DLD1 (cell line): ENCODE data around the gene NT5C2.
"Not testable (repeated sequence)": the region's sequence is repeated elsewhere in the genome, so short reads cannot be mapped to it uniquely, and the experiment has no call there.

Source experiments
- in situ Hi-C: cut with HindIII; loops from 2 replicates; pipeline ENCODE4 v1.10.0; 2017; ENCODE audit warnings: low sequenced_read_pairs

Gene NT5C2

GRCh38 chr10:103095005-103095404, 98.1 kb downstream of the NT5C2 start:
- in situ Hi-C loops, result no loop called here

- in situ Hi-C loops, result no loop called here
These were observed 102.2 kb downstream of the NT5C2 start for GRCh38 chr10:103090911-103091310.

GRCh38 chr10:103089493-103089892, 103.6 kb downstream of the NT5C2 start:
- in situ Hi-C loops, result no loop called here

- in situ Hi-C loops, result no loop called here
These were observed 106.3 kb downstream of the NT5C2 start for GRCh38 chr10:103086799-103087198.

DNA sequence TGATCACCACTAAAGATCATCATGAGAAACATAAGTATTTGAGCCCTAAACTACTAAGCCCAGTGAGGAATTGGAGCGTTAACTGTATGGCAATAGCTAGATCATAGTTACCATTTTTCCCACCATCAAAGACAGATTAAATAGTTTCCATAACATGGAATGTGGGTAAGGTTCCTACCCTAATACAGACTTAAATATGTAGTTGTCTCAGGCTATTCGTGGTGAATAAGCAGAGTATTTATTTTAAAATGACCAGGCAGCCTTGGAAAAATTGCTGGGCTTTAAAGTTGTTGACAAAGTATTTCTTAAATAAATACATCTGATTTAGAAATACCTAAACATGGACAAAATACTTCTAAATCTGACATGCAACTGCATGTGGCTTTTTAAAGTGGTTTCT, 106.8 kb downstream of the NT5C2 start:
- in situ Hi-C loops, result no loop called here

GRCh38 chr10:103083977-103084320, 109.1 kb downstream of the NT5C2 start:
- in situ Hi-C loops, result no loop called here

GRCh38 chr10:103083266-103083976, 109.7 kb downstream of the NT5C2 start:
- in situ Hi-C loops, result no loop called here

GRCh38 chr10:103082683-103083082, 110.4 kb downstream of the NT5C2 start:
- in situ Hi-C loops, result no loop called here

- in situ Hi-C loops, result no loop called here
These were observed 112.0 kb downstream of the NT5C2 start for GRCh38 chr10:103080891-103081581.

GRCh38 chr10:103079946-103080345, 113.1 kb downstream of the NT5C2 start:
- in situ Hi-C loops, result no loop called here

DNA sequence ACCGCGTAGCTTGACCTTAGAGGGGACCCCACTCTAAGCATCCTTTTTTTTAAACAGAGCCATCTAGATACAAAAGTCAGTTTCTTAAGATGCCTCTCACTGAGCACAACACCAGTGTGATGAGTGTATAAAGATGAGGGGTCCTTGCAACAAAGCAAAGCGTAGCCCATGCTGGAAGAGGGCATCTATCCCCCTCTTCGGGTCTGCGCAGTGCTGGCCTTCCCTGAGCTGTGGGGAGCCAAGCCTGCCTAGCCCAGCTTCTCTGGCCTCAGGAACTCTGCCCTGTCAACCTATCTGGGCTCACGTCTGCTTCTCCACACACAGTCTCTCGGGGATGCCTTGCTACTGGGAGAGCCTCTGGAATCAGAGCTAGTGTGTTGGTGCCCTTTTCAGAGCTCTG, 114.0 kb downstream of the NT5C2 start:
- in situ Hi-C loops, result no loop called here

GRCh38 chr10:103078676-103079075, 114.4 kb downstream of the NT5C2 start:
- in situ Hi-C loops, result no loop called here

DNA sequence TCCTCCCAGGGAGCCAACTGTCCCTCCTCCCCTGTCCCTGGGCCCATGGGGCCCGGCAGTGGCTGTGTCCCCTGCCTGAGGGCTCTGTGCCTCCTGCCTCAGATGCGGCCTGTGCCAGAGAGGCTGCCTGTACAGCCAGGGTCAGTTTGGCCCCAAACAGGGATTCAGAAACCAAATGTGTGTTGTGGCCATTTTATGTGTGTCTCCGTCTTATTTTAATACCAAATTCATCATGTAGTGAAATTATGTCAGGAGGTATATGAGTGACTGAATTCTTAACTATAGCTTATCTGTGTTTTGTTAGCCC, 114.8 kb downstream of the NT5C2 start:
- in situ Hi-C loops, result no loop called here

- in situ Hi-C loops, result no loop called here
These were observed 115.4 kb downstream of the NT5C2 start for GRCh38 chr10:103077491-103078308.

GRCh38 chr10:103077020-103077419, 116.1 kb downstream of the NT5C2 start:
- in situ Hi-C loops, result no loop called here

- in situ Hi-C loops, result no loop called here
These were observed 120.2 kb downstream of the NT5C2 start for GRCh38 chr10:103072891-103073290.

DNA sequence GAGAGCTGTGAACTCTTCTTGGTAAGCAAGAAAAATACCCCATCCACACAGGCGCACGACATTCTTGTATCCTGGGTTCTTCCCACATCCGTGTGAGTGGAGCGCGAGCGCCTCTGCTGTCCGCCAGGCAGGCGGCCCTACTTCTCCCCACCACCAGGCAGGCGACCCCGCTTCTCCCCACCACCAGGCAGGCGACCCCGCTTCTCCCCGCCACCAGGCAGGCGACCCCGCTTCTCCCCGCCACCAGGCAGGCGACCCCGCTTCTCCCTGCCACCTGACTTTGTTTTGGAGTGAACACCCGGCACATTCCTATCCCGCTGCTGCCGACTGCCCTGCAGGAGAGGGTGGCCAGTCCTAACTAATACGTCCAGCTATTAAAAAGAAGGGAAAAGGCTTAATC, 120.8 kb downstream of the NT5C2 start:
- in situ Hi-C loops, result no loop called here

GRCh38 chr10:103069453-103070331, 123.4 kb downstream of the NT5C2 start:
- in situ Hi-C loops, result no loop called here

- in situ Hi-C loops, result no loop called here
These were observed 125.1 kb downstream of the NT5C2 start for GRCh38 chr10:103067956-103068355.

DNA sequence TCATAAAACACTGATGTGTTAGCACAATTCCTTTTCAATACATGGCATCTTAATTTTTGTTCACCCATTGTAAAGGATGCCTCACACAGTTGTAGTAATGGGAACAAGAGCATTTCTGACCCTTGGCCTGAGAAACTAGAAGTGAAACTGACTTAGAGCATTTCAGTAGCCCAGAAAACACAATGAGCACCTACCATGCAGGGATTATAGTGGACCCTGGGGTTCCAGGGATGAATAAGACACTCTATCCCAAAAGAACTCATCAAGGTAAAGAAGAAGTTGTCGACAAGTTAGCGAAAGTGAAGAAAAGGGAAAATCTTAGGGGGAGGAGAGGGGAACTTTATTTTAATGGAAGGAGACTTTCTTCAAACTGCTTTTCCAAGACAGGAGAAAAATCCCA, 125.6 kb downstream of the NT5C2 start:
- in situ Hi-C loops, result no loop called here

DNA sequence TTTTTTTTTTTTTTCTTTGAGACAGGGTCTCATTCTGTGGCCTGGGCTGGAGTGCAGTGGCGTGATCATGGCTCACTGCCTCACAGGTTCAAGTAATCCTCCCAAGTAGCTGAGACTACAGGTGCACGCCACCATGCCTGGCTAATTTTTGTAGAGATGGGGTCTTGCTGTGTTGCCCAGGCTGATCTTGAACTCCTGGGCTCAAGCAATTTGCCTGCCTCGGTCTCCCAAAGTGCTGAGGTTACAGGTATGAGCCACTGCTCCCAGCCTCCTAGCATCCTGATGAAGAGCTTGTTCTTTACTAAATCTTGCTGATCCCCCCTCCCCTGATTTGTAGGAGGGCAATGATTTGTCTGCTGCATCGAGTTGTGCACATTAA, 126.0 kb downstream of the NT5C2 start:
- in situ Hi-C loops, result not testable (repeated sequence)
